Thyroid gland (tissue), 4 donors: ENCODE results near the gene MLYCD. TPM values are rescaled to one million over a fixed set of nuclear protein-coding genes. Genes with fewer than 3 reads are reported as not detected.

Experiments
- DNase-seq, 2 donors: peaks; one replicate each; pipeline ENCODE4 v3.0.0-alpha.2; 2019
- H3K27ac ChIP-seq, 3 donors: fragments of 200-600 bp; sonication (generic); 1 replicate in 2 of 3; 2 replicates in 1 of 3; pipeline ENCODE4 v1.5.1; 2016 to 2019; ENCODE audit warnings: mild to moderate bottlenecking in 1 of 3, moderate library complexity in 1 of 3
- H3K27me3 ChIP-seq: fragments of 200-600 bp; sonication (generic); one replicate; pipeline ENCODE4 v1.5.1; 2019
- H3K36me3 ChIP-seq, 2 donors: fragments of 200-600 bp; sonication (generic); one replicate each; pipeline ENCODE4 v1.5.1; 2016 to 2019
- H3K4me1 ChIP-seq, 2 donors: fragments of 200-600 bp; sonication (generic); one replicate each; pipeline ENCODE4 v1.5.1; 2017 to 2019
- H3K4me3 ChIP-seq, 3 donors: fragments of 200-600 bp; sonication (generic); replicated peaks in 1 of 3; 1 replicate in 2 of 3; 2 replicates in 1 of 3; pipeline ENCODE4 v1.5.1; 2016; ENCODE audit warnings: mild to moderate bottlenecking in 1 of 3
- H3K9me3 ChIP-seq: fragments of 200-600 bp; sonication (generic); one replicate; pipeline ENCODE4 v1.5.1; 2017
- CTCF ChIP-seq, 6 experiments: fragments of 200-600 bp in 3 of 6; fragments of 450-650 bp in 3 of 6; sonication (generic) in 3 of 6; IDR thresholded peaks; one replicate each; pipeline ENCODE4 v1.5.1; 2016 to 2019; ENCODE audit warnings: antibody characterized with exemption in 6 of 6, mild to moderate bottlenecking in 2 of 6, inconsistent platforms in 1 of 6, moderate library complexity in 1 of 6
- POLR2A ChIP-seq, 2 donors: fragments of 450-650 bp; IDR thresholded peaks; one replicate each; pipeline ENCODE4 v1.6.1; 2017; ENCODE audit warnings: antibody characterized with exemption in 2 of 2, mild to moderate bottlenecking in 2 of 2, moderate library complexity in 1 of 2
- WGBS, 2 donors: methylation state at CpG; one replicate each; pipeline ENCODE4 v1.1.5; 2017; 5-methylcytosine and 5-hydroxymethylcytosine counted together
- intact Hi-C: fragments of 100-400 bp; cut with DNase I; formaldehyde crosslinking; loops from one replicate; pipeline ENCODE4 v1.15.1; 2023
- total RNA-seq, 4 donors: library from RNA; depleted of rRNA; stranded (reverse); fragments of >200 nt; gene quantifications; one replicate each; pipeline ENCODE4 v1.2.3, GENCODE V29; 2016

The MLYCD gene
- total RNA-seq, 4 donors from 2014 or later, result 9.9 to 22.0 (median 12.0) TPM

GRCh38 chr16:83901101-83901500 lies 2.2 kb downstream of the MLYCD start:
- H3K27ac ChIP-seq, result no peak overlapping the region
- H3K4me3 ChIP-seq, result no peak overlapping the region
- DNase-seq, result no peak
- TF ChIP-seq CTCF (IDR thresholded peaks at IDR 0.05) (no peak), POLR2A (IDR thresholded peaks at IDR 0.05) (no peak)
- H3K27me3 ChIP-seq, result no peaks in the 10 kb centered on the region
- H3K9me3 ChIP-seq, result no peaks in the 10 kb centered on the region
- WGBS, 2 donors, result 93 to 95% methylated on average over 3 of the region's 3 CpGs
- H3K4me1 ChIP-seq, result peaks cover 12 to 14% of the 10 kb centered on the region in 2 donors
- intact Hi-C loops, result no loop called here
- H3K36me3 ChIP-seq, result no peaks in the 10 kb centered on the region

- Histone ChIP-seq H3K36me3 (peaks cover 14 to 16% of the 10 kb centered on the region in 2 donors), H3K9me3 (no peaks in the 10 kb centered on the region), H3K27me3 (no peaks in the 10 kb centered on the region), H3K27ac (no peak overlapping the region), H3K4me1 (peaks cover 8% of the 10 kb centered on the region in 2 donors), H3K4me3 (no peak overlapping the region)
- intact Hi-C loops, result no loop called here
- no peak for DNase-seq
- TF ChIP-seq POLR2A (IDR thresholded peaks at IDR 0.05), result no peak
- TF ChIP-seq CTCF (IDR thresholded peaks at IDR 0.05), result no peak
- WGBS, 2 donors, result 81 to 87% methylated on average over 10 of the region's 10 CpGs
These were observed 4.8 kb downstream of the MLYCD start for GRCh38 chr16:83903751-83904150.

GRCh38 chr16:83906683-83907082 lies 7.8 kb downstream of the MLYCD start:
- intact Hi-C loops, result no loop called here
- no peak for TF ChIP-seq POLR2A (IDR thresholded peaks at IDR 0.05)
- TF ChIP-seq CTCF (IDR thresholded peaks at IDR 0.05), result no peak
- Histone ChIP-seq H3K36me3 (peaks cover 27 to 36% of the 10 kb centered on the region in 2 donors), H3K27ac (no peak overlapping the region), H3K27me3 (no peaks in the 10 kb centered on the region), H3K9me3 (no peaks in the 10 kb centered on the region), H3K4me3 (no peak overlapping the region), H3K4me1 (no peaks in the 10 kb centered on the region)
- WGBS, 2 donors, result 83% methylated on average over 8 of the region's 8 CpGs
- DNase-seq, result no peak

GRCh38 chr16:83907111-83907510 lies 8.2 kb downstream of the MLYCD start:
- WGBS, 2 donors, result 91 to 95% methylated on average over 8 of the region's 8 CpGs
- Histone ChIP-seq H3K27me3 (no peaks in the 10 kb centered on the region), H3K4me1 (no peaks in the 10 kb centered on the region), H3K4me3 (no peak overlapping the region), H3K27ac (no peak overlapping the region), H3K9me3 (no peaks in the 10 kb centered on the region), H3K36me3 (peaks cover 31 to 40% of the 10 kb centered on the region in 2 donors)
- no peak for TF ChIP-seq POLR2A (IDR thresholded peaks at IDR 0.05)
- TF ChIP-seq CTCF (IDR thresholded peaks at IDR 0.05), result no peak
- no peak for DNase-seq
- intact Hi-C loops, result no loop called here

GRCh38 chr16:83907631-83908250 lies 8.8 kb downstream of the MLYCD start:
- Histone ChIP-seq H3K4me3 (no peak overlapping the region), H3K9me3 (no peaks in the 10 kb centered on the region), H3K27me3 (no peaks in the 10 kb centered on the region), H3K36me3 (peaks cover 38 to 46% of the 10 kb centered on the region in 2 donors), H3K4me1 (no peaks in the 10 kb centered on the region), H3K27ac (no peak overlapping the region)
- DNase-seq, result no peak
- intact Hi-C loops, result no loop called here
- 88% methylated on average over 15 of the region's 15 CpGs for WGBS, 2 donors
- TF ChIP-seq CTCF (IDR thresholded peaks at IDR 0.05) (no peak), POLR2A (IDR thresholded peaks at IDR 0.05) (no peak)
